T follicular helper cell (primary cell): ENCODE measurements around the gene FAM227B.

Source experiments
- DNase-seq: peaks from one replicate; pipeline ENCODE4 v3.0.0-alpha.2; 2020; ENCODE audit warnings: low read depth

The FAM227B gene

DNA sequence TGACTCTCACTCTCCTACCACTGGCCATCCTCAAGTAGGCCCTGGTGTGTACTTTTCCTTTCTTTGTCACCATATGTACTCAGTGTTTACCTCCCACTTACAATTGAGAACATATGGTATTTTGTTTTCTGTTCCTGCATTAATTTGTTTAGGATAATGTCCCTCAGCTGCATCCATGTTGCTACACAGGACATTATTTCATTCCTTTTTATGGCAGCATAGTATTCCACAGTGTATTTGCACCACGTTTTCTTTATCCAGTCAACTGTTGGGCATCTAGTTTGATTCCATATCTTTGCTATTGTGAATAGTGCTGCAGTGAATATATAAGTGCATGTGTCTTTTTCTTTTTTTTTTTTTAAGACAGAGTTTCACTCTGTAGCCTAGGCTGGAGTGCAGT is 324.4 kb downstream of the FAM227B start:
- no peak for DNase-seq

DNA sequence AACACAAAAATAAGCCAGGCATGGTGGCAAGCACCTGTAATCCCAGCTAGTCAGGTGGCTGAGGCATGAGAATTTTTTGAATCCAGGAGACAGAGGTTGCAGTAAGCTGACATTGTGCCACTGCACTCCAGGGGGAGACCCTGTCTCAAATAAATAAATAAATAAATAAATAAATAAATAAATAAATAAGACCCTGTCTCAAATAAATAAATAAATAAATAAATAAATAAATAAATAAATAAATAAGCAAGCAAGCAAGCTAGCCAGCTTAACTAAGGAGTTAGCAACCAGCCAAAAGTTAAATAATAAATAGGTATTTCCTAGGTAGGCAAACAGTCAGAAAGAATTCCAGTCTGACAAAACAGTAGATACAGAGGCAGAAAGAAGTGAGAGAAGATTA is 326.7 kb downstream of the FAM227B start:
- no peak for DNase-seq

DNA sequence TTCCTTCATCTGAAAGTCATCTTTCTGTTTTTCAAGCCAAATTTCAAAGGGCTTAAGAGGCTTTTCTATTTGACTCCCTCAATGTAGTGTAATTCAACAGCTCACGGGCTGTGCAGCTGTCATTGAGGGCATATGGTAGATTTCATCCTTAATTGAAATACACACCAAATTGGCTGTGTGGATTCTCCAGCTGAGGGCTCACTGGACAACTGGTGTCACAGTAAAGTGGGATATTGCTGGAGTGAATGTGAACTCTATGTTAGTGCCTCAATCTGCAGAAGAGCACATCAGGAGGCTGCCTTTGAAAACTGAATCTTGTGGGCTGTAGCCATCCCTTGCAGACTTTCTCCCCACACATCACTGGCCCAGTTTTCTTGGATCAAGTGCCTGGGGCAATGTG is 330.4 kb downstream of the FAM227B start:
- DNase-seq, result no peak

DNA sequence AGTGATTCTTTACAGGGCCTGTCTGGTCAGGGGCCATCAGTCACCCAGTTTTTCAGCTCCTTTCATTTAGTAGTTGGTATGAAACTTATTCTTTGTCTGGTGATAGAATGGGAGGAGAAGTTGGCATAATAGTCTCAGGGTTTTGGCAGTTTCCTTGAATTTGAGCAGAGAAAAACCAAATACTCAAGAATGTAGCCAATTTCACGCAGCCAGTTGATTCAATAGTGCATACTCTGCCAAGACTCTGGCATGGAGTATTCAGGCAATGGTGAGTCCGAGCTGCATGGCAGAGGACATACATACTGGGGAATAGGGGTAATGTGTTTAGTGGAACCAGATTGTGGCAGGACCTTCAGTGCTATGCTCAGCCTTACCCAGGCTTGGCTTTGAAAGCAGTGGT is 332.2 kb downstream of the FAM227B start:
- no peak for DNase-seq

DNA sequence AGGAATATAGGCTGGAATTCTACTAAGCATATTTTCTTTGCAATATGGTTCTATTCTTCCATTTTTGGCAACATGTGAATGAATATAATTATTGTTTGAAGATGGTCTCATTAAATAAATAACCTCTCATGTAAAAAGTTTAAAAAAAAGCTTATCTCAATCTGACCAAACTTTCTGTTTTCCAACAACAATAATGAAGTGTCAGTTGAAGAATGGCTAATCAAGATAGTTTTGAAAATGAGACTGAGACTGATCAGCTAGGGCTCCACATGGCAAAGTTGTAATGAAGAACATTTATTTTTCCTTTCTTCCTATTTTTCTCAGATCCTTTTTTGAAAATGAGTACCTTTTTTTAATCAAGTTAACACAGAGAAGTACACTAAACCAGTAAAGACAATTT is 333.1 kb downstream of the FAM227B start:
- DNase-seq, result no peak

DNA sequence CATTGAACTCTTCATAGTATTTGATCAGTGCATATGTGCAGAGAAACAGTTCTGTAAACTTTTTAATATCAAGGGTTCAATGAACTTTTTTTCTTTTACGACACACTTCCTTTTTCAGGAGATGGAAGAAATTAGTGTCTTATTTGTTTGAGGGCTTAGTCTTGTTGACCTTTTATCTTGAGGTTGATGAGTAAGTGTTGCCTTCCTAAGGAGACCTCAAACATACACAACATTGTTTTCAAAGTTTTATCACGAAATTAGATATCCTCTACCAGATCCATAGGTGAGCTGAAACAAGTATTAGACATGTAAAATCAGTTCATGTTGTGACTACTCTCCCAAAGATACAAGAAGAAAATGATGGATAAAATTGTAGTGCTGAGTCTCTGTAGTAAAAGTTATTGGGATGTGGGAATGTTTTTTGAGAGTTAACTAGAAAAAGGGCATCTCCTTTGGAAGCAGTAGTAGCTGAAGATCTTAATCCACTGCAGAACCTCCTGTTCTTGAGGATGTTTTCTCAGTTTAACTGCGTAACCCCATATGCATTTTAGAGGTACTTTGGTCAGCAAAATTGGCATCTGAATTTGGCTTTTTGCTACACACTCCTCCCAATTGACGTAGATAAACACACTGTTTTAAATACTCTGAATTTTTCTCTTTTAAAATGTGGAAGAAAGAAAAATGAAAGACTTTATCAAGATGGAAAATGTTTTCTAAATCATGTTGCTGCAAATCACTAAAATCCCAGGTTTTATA is 333.8 kb downstream of the FAM227B start:
- DNase-seq, result no peak

DNA sequence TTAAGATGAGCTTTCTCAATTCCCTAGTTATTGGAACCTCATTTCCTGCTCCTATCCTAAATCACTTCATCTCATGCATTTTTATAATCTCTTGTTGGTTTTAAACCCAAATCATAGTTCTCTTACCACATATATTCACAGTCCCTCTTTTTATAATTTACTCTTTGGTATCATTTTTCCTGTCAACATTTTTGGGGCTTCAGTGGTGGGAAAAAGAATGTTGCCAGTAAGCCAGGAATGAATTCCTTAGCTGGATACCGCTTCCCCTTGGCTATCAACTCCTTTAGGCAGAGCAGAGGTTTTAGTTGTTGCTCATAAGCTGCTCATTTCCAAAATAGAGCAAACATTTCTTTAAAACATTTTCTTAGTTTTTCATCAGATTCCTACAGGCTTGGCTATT is 338.3 kb downstream of the FAM227B start:
- DNase-seq, result no peak

DNA sequence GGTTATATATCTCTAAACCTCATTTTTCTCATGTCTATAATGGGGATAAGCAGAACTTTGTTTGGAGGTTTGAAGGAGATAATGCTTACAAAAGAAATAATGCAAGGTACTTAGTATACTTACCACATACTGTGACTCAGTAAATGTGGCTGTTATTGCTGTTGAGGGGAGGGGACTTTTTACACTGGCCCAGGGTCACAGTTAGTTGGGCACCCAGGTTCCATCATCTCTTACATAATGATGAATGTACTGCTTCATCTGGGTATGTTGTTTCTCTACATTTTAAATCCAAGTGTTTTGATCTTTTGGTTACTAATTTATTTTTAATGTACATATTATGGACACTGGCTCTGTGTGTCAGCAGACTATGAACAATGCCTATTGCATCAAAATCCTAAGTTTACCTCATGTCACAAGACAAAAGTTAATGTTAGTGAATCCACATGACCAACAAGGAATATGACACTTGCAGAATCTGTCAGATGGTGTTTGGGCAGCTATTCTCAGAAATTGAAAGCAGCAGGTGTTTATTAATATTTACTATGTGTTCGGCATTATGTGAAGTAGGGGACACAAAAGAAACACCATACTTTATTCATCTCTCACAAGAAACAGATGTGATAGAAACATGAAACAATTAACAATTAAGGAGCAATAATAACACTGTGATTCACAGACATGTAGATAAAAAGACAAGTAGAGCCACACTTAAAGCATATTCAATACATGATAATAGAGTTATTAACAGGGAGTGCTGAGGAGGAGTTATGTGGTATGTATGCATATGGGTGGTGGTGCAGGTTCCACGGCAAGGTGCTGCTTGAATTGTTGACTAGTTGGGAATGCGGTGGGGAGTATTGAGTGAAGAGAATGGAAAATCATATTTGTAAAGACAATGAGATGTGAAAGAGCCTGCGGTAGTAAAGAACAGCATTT is 340.8 kb downstream of the FAM227B start:
- DNase-seq, result no peak

DNA sequence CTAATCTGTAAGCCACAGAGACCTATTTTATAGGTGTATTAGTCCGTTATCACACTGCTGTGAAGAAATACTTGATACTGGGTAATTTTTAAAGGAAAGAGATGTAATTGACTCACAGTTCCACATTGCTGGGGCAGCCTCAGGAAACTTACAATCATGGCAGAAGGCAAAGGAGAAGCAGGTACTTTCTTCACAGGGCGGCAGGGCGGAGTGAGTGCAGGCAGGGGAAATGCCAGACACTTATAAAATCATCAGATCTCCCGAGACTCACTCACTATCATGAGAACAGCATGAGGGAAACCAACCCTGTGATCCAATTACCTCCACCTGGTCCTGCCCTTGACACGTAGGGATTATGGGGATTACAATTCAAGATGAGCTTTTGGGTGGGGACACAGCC is 341.9 kb downstream of the FAM227B start:
- DNase-seq, result no peak
